Gastroesophageal sphincter (tissue), 3 donors: ENCODE results near the gene DCTPP1.

Source experiments
- CTCF ChIP-seq, 4 experiments: fragments of 200-600 bp in 2 of 4; fragments of 450-650 bp in 2 of 4; sonication (generic) in 1 of 4; IDR thresholded peaks; one replicate each; pipeline ENCODE4 v1.5.1; 2017 to 2019; ENCODE audit warnings: antibody characterized with exemption in 4 of 4, mild to moderate bottlenecking in 2 of 4, moderate library complexity in 2 of 4
- EP300 ChIP-seq: sonication (generic); formaldehyde crosslinking; IDR thresholded peaks from one replicate; pipeline ENCODE4 v1.6.1; 2017; ENCODE audit warnings: antibody characterized with exemption, mild to moderate bottlenecking
- POLR2A ChIP-seq, 2 donors: fragments of 450-650 bp; IDR thresholded peaks; one replicate each; pipeline ENCODE4 v1.6.1; 2017; ENCODE audit warnings: antibody characterized with exemption in 2 of 2, mild to moderate bottlenecking in 2 of 2, moderate library complexity in 1 of 2

- TF ChIP-seq EP300 (no peak), POLR2A (IDR thresholded peaks at IDR 0.05) (no peak), CTCF (IDR thresholded peaks at IDR 0.05) (no peak)
Measured at GRCh38 chr16:30376461-30376902, 53.3 kb downstream of the DCTPP1 start.
